ENCODE results near the gene KARS1. TPM values are rescaled to one million over a fixed set of nuclear protein-coding genes. Genes with fewer than 3 reads are reported as not detected.

The KARS1 gene
- total RNA-seq, 1 experiment from 2014 or later: 196 TPM

- 0 out of 2 replicates have a peak, but pooled peaks cover 5% of the 10 kb centered on the region for H4K20me1 ChIP-seq (ENCODE audit: insufficient read depth)
- DNase-seq (ENCODE audit: low read depth, low spot score): no peak
- H3K4me3 ChIP-seq (replicated peaks in 1 of 2; ENCODE audit: low read depth in 1 of 2, low read length in 2 of 2): no peak overlapping the region
- peaks cover 3% of the 10 kb centered on the region; the same call in 1 of the 2 replicates for H3K79me2 ChIP-seq (ENCODE audit: insufficient read depth, low read length)
- ChIA-PET CTCF (interaction anchor here (0.7 kb wide), 1 partner anchor 112 kb away, joined by 5 read pairs; no protein-coding TSS in a partner anchor), RAD21 (ENCODE audit: low non-redundant PET in 1 of 2, low total read pairs in 2 of 2, uncharacterized antibody in 2 of 2, unreplicated experiment in 2 of 2) (no interaction called here), POLR2A (no interaction called here)
- H3K4me1 ChIP-seq (ENCODE audit: control insufficient read depth in 1 of 2, insufficient read depth in 2 of 2, low read length in 2 of 2): no peaks in the 10 kb centered on the region
- no TSS peak for BruUV-seq (replicated peaks)
- H3K9me3 ChIP-seq (ENCODE audit: control insufficient read depth in 1 of 2, insufficient read depth in 1 of 2, low read depth in 1 of 2, low read length in 2 of 2): no peaks in the 10 kb centered on the region
- H3K36me3 ChIP-seq (ENCODE audit: control insufficient read depth in 1 of 2, insufficient read depth in 2 of 2, low read length in 2 of 2): peaks cover 47 to 76% of the 10 kb centered on the region in 2 experiments
- no peaks in the 10 kb centered on the region for H3K27me3 ChIP-seq (ENCODE audit: insufficient read depth, low read length)
- H3K9me2 ChIP-seq (ENCODE audit: insufficient read depth): no peaks in the 10 kb centered on the region
- intact Hi-C loops (cut with micrococcal nuclease): no loop called here
- TF ChIP-seq YY1 (IDR thresholded peaks at IDR 0.05; ENCODE audit: extremely low read depth, insufficient replicate concordance, low read depth, low read length) (no peak), ATF3 (IDR thresholded peaks at IDR 0.05) (no peak)
- no peak overlapping the region for H3K4me2 ChIP-seq (ENCODE audit: low read length)
- no peak overlapping the region for H3K27ac ChIP-seq (ENCODE audit: low read depth, low read length)
- no peak for ATAC-seq
- H3K9ac ChIP-seq (ENCODE audit: low read length): no peak overlapping the region
- no peak overlapping the region for H2AFZ ChIP-seq (ENCODE audit: low read depth, low read length, poor library complexity, severe bottlenecking)
These were observed 18.3 kb downstream of the KARS1 start for GRCh38 chr16:75629132-75629531.

GRCh38 chr16:75628351-75628750, 19.1 kb downstream of the KARS1 start:
- Histone ChIP-seq H3K4me3 (replicated peaks in 1 of 2; ENCODE audit: low read depth in 1 of 2, low read length in 2 of 2) (no peak overlapping the region), H3K36me3 (ENCODE audit: control insufficient read depth in 1 of 2, insufficient read depth in 2 of 2, low read length in 2 of 2) (peaks cover 41 to 69% of the 10 kb centered on the region in 2 experiments), H4K20me1 (ENCODE audit: insufficient read depth) (0 out of 2 replicates have a peak, but pooled peaks cover 5% of the 10 kb centered on the region), H3K4me2 (ENCODE audit: low read length) (no peak overlapping the region), H3K27ac (ENCODE audit: low read depth, low read length) (no peak overlapping the region), H3K4me1 (ENCODE audit: control insufficient read depth in 1 of 2, insufficient read depth in 2 of 2, low read length in 2 of 2) (peaks cover 0 to 5% of the 10 kb centered on the region in 2 experiments; a peak in 2 of 4 replicates), H3K79me2 (ENCODE audit: insufficient read depth, low read length) (no peaks in the 10 kb centered on the region), H3K9me3 (ENCODE audit: control insufficient read depth in 1 of 2, insufficient read depth in 1 of 2, low read depth in 1 of 2, low read length in 2 of 2) (no peaks in the 10 kb centered on the region), H3K9ac (ENCODE audit: low read length) (no peak overlapping the region), H3K27me3 (ENCODE audit: insufficient read depth, low read length) (no peaks in the 10 kb centered on the region), H2AFZ (ENCODE audit: low read depth, low read length, poor library complexity, severe bottlenecking) (no peak overlapping the region), H3K9me2 (ENCODE audit: insufficient read depth) (no peaks in the 10 kb centered on the region)
- no peak for ATAC-seq
- BruUV-seq (replicated peaks): no TSS peak
- no peak for DNase-seq (ENCODE audit: low read depth, low spot score)
- ChIA-PET CTCF (no interaction called here), POLR2A (no interaction called here), RAD21 (ENCODE audit: low non-redundant PET in 1 of 2, low total read pairs in 2 of 2, uncharacterized antibody in 2 of 2, unreplicated experiment in 2 of 2) (no interaction called here)
- TF ChIP-seq ZFX (IDR thresholded peaks at IDR 0.05): no peak
- no peak for TF ChIP-seq SP1 (IDR thresholded peaks at IDR 0.05; ENCODE audit: low read depth)
- TF ChIP-seq SIN3A (IDR thresholded peaks at IDR 0.05; ENCODE audit: low read depth): no peak
- TF ChIP-seq SRF (IDR thresholded peaks at IDR 0.05; ENCODE audit: low read depth): no peak
- TF ChIP-seq EZH2phosphoT487 (IDR thresholded peaks at IDR 0.05; ENCODE audit: borderline replicate concordance): no peak
- TF ChIP-seq REST (IDR thresholded peaks at IDR 0.05; ENCODE audit: low read depth): no peak
- no peak for TF ChIP-seq EZH2 (IDR thresholded peaks at IDR 0.05)
- TF ChIP-seq FOSL1 (IDR thresholded peaks at IDR 0.05; ENCODE audit: low read depth): no peak
- TF ChIP-seq RAD21 (IDR thresholded peaks at IDR 0.05; ENCODE audit: low read depth): no peak
- intact Hi-C loops (cut with micrococcal nuclease): no loop called here

Data from HCT116 (cell line).